ENCODE data around the gene WDFY3.

The WDFY3 gene

GRCh38 chr4:84722720-84723119, 243.8 kb downstream of the WDFY3 start:
- TF ChIP-seq CTCF (IDR thresholded peaks at IDR 0.05; ENCODE audit: low read depth, low read length) = no peak
- no peak overlapping the region for H3K4me3 ChIP-seq (ENCODE audit: low read depth, low read length)

- no peak overlapping the region for H3K4me3 ChIP-seq (ENCODE audit: low read depth, low read length)
- no peak for TF ChIP-seq CTCF (IDR thresholded peaks at IDR 0.05; ENCODE audit: low read depth, low read length)
Observed at GRCh38 chr4:84719115-84719514, 247.4 kb downstream of the WDFY3 start.

DNA sequence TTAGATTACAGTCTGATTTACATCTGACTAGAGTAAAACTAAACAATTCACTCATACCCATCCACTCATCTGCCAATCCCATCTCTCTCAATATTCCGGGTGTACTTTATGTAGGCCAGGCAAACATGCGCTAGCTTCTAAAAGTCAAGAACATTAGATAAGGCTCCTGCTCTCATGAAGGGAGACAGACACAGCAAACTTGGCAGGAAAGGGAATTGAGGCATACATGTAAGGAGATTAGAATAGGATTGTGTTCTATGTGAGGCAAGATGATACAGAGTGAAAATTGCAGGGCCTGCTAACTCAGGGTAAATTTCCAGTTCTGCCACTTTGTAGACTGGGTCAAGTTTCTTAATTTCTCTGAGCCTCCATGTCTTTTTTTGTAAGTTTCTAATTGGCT, 247.8 kb downstream of the WDFY3 start:
- H3K4me3 ChIP-seq (ENCODE audit: low read depth, low read length) = no peak overlapping the region
- TF ChIP-seq CTCF (IDR thresholded peaks at IDR 0.05; ENCODE audit: low read depth, low read length) = no peak

DNA sequence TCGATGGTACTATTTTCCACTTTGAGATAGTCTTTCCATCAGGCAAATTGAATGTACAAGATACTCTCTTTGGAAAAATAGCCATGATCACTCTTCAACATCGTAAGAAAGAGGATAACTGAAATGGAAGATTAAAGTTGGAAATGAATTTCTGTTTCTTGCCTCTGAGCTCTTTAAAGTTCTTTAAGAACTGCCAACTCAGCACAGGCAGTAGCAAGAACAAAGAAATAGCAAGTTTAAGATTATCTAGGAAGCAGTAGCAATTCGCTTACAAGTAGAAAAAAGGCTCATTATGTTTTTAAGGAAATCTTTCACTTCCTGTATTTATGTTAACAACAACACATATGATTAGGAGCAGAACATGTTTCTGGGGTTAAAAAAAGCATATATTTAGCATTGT, 255.9 kb downstream of the WDFY3 start:
- H3K4me3 ChIP-seq (ENCODE audit: low read depth, low read length) = no peak overlapping the region
- no peak for TF ChIP-seq CTCF (IDR thresholded peaks at IDR 0.05; ENCODE audit: low read depth, low read length)

DNA sequence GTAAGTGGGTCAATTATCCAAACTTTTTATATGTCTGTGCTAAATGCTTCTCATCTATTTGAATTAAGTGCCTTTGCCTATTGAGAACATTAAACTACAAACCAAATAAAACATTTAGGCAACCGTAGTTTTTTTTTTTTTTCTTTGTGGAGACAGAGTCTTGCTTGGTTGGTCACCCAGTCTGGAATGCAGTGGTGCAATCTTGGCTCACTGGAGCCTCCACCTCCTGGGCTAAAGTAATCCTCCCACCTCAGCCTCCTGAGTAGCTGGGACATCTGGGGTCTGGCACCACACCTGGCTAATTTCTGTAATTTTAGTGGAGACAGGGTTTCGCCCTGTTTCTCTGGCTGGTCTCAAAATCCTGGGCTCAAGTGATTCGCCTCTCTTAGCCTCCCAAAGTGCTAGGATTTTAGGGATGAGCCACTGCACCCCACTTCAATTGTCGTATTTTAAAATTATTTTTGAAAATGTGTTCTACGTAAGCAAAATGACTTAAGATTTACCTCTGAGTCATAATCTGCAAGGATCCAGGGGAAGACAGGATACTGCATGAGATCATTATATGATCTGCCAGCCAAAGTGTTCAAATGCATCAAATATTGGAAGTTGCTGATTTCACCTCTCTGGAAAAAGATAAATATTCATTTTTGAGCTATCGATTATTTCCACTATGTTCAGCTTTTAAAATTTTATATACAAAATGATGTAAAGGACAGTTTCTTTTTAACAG, 257.9 kb downstream of the WDFY3 start:
- no peak for TF ChIP-seq CTCF (IDR thresholded peaks at IDR 0.05; ENCODE audit: low read depth, low read length)
- no peak overlapping the region for H3K4me3 ChIP-seq (ENCODE audit: low read depth, low read length)

DNA sequence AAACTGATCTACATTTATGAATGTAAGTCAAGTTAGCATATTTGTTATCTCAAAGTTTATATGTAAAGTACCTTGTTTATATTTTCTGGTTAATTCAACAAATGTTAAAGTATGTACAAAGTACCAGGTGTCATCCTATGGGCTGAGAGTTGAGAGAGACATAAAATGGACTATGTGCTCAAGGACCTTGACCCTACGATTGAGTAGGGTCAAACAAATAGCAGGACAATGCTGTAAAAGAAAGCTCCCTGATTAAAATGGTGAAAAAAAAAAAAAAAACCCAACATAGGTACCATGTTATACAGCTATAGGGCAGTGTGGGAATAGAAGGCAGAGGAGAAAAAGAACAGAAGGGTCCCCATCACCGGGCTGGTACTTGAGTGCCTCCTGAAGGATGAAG, 260.2 kb downstream of the WDFY3 start:
- H3K4me3 ChIP-seq (ENCODE audit: low read depth, low read length) = no peak overlapping the region
- TF ChIP-seq CTCF (IDR thresholded peaks at IDR 0.05; ENCODE audit: low read depth, low read length) = no peak

DNA sequence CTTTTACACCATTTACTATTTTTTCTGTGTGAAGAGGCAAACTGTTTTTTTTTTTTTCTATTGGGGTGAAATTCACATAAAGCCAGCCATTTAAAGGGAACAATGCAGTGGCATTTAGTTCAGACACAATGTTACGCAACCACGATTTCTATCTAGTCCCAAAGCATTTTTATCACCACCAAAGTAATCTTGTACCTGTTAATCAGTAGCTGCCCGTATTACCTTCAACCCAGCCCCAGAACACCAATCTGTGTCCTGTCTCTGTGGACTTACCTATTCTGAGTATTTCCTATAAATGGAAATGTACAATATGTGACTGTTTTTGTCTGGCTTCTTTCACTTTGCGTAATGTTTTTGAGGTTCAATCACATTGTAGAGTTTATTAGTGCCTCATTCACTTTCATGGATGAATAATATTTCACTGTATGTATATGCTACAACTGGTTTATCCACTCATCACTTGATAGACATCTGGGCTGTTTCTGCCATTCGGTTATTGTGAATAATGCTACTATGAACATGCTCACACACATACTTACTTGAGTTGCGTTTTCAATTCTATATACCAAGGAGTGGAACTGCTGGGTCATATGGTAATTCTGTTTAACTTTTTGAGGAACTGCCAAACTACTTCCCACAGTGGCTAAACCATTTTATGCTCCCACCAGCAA, 267.4 kb downstream of the WDFY3 start:
- no peak for TF ChIP-seq CTCF (IDR thresholded peaks at IDR 0.05; ENCODE audit: low read depth, low read length)
- H3K4me3 ChIP-seq (ENCODE audit: low read depth, low read length) = no peak overlapping the region
